Left ventricle myocardium inferior (tissue), 1 donor: Measurements from ENCODE around the gene QSOX1. TPM values are rescaled to one million over a fixed set of nuclear protein-coding genes. Genes with fewer than 3 reads are reported as not detected.
"Not testable (repeated sequence)": the region's sequence is repeated elsewhere in the genome, so short reads cannot be mapped to it uniquely, and the experiment has no call there.

Source experiments
- DNase-seq: peaks from one replicate; pipeline ENCODE4 v3.0.0-alpha.2; 2020
- H3K27ac ChIP-seq: fragments of 200-600 bp; replicated peaks from 2 replicates; pipeline ENCODE4 v1.8.0; 2021
- H3K27me3 ChIP-seq: fragments of 200-600 bp; 2 replicates; pipeline ENCODE4 v1.8.0; 2021; ENCODE audit warnings: low read depth
- H3K36me3 ChIP-seq: fragments of 200-600 bp; 2 replicates; pipeline ENCODE4 v1.8.0; 2021
- H3K4me1 ChIP-seq: fragments of 200-600 bp; 2 replicates; pipeline ENCODE4 v1.8.0; 2021
- H3K4me3 ChIP-seq: fragments of 200-600 bp; 2 replicates; pipeline ENCODE4 v1.8.0; 2021; ENCODE audit warnings: mild to moderate bottlenecking, moderate library complexity
- H3K9me3 ChIP-seq: fragments of 200-600 bp; replicated peaks from 2 replicates; pipeline ENCODE4 v1.8.0; 2021
- intact Hi-C: fragments of 100-400 bp; cut with micrococcal nuclease; formaldehyde crosslinking; loops from one replicate; pipeline ENCODE4 v1.11.0; 2022
- total RNA-seq: library from RNA; stranded (reverse); fragmentation: NEBNext Ultra II Directional; extraction: Animal tissue kit (Norgen Biotek cat#: 25700); gene quantifications from one replicate; pipeline ENCODE4 v1.2.1, GENCODE V29; 2021
- TF ChIP-seq, protein P1 (sequence below): fragments of 200-600 bp; IDR thresholded peaks from 2 replicates; pipeline ENCODE4 v1.8.0; 2021; ENCODE audit warnings: antibody characterized with exemption, mild to moderate bottlenecking, borderline replicate concordance
- donor health status: DM: no; HTN: yes; CAD: no; lungs with severe emphysema.

QSOX1 gene
- total RNA-seq, 1 donor from 2014 or later = 102 TPM

DNA sequence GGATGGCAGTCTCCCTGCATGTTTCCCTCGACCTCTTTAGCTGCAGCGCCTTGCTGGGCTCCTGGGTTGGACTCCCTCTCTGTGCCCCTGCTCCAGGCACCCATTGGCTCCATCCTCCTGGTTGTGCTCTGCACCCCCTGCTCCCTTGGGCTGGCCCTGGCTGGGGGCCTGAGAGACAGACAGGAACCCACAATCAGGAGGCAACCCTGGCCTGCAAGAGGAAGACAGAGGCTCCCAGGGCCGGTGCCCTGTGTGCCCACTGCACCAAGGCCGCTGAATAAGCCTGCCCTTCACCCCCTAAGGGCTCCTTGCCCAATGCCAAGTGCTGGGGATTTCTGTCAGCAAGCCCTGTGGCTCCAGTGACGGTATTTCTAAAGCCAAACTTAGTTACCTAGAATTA is 43.9 kb downstream of the QSOX1 start:
- Histone ChIP-seq H3K27ac (no peak overlapping the region), H3K27me3 (no peaks in the 10 kb centered on the region), H3K9me3 (no peaks in the 10 kb centered on the region), H3K36me3 (peaks cover 48% of the 10 kb centered on the region), H3K4me1 (no peaks in the 10 kb centered on the region), H3K4me3 (no peak overlapping the region)
- no peak for DNase-seq
- TF ChIP-seq, protein P1, sequence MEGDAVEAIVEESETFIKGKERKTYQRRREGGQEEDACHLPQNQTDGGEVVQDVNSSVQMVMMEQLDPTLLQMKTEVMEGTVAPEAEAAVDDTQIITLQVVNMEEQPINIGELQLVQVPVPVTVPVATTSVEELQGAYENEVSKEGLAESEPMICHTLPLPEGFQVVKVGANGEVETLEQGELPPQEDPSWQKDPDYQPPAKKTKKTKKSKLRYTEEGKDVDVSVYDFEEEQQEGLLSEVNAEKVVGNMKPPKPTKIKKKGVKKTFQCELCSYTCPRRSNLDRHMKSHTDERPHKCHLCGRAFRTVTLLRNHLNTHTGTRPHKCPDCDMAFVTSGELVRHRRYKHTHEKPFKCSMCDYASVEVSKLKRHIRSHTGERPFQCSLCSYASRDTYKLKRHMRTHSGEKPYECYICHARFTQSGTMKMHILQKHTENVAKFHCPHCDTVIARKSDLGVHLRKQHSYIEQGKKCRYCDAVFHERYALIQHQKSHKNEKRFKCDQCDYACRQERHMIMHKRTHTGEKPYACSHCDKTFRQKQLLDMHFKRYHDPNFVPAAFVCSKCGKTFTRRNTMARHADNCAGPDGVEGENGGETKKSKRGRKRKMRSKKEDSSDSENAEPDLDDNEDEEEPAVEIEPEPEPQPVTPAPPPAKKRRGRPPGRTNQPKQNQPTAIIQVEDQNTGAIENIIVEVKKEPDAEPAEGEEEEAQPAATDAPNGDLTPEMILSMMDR = no peak
- intact Hi-C loops = no loop called here

DNA sequence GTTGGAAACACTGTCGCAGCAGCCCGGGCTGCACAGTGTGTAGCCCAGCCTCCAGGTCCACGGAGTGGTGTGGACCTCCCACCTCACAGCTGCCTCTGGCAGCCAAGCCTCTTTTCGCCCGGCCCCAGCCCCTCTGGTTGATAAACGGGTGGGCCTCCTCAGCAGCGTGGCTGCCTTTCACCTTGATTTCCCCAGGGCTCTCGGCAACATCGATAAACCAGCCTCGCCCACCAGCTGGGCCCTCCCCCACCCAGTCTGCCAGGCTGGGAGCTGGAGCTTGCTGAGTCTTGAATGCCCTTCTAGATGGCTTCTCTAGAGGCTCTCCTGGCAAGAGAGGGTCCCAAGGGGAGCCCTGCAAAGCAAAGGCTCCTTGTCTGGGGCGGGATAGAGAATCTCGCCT is 44.3 kb downstream of the QSOX1 start:
- intact Hi-C loops = no loop called here
- H3K9me3 ChIP-seq = no peaks in the 10 kb centered on the region
- H3K27me3 ChIP-seq = no peaks in the 10 kb centered on the region
- no peaks in the 10 kb centered on the region for H3K4me1 ChIP-seq
- no peak overlapping the region for H3K27ac ChIP-seq
- TF ChIP-seq, protein P1 = no peak
- H3K4me3 ChIP-seq = no peak overlapping the region
- peaks cover 44% of the 10 kb centered on the region for H3K36me3 ChIP-seq
- no peak for DNase-seq

DNA sequence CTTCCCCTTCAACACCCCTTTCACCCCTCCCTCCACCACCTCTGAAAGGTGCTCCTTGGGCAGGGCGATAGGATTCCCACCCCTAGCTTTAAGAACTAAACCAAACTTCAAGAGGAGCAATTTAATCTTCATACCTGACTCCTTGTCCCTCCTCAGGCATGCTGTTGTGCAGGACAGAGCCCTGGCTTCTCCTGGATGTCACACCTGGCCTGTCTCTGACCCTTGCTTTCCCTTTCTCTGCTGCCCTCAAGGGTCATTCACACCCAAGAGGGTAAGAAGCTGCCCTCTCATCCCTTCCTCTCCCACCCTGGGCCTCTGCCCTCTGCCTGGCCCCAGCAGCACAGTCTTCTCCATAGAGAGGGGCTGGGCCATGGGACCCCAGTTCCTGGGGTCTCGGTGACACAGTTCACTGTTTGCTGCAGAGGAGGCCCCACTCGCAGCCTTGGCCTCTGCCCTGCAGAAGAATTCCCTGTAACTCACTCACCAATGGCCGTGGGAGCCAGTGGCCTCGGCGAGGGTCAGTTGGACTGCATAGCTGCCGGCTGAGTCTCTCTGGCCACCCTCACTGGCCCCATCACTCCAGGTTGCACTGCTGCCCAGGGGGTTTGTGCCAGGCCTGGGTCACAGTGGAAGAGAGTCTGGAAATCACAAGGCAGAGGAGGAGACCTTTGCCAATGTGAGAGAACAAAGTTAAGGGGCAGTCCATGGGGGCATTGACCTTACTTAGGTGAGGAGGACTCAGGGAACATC is 47.0 kb downstream of the QSOX1 start:
- intact Hi-C loops = no loop called here
- Histone ChIP-seq H3K4me1 (no peaks in the 10 kb centered on the region), H3K9me3 (no peaks in the 10 kb centered on the region), H3K27ac (no peak overlapping the region), H3K36me3 (peaks cover 18% of the 10 kb centered on the region), H3K27me3 (no peaks in the 10 kb centered on the region), H3K4me3 (no peak overlapping the region)
- no peak for DNase-seq
- TF ChIP-seq, protein P1 = no peak

DNA sequence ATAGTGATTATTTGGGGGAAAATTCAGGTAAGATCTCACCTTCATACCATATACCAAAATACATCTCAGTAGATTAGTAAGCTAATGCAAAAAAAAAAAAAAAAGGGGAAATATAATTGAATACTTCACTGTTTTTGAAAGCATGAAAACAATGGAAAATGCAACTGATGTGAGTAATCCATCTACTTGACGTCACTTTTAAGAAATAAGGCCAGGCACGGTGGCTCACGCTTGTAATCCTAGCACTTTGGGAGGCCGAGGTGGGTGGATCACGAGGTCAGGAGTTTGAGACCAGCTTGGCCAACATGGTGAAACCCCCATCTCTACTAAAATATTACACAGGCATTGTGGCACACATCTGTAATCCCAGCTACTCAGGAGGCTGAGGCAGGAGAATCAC is 47.9 kb downstream of the QSOX1 start:
- H3K27me3 ChIP-seq, intact Hi-C loops, H3K36me3 ChIP-seq, DNase-seq, H3K4me3 ChIP-seq, H3K9me3 ChIP-seq, H3K27ac ChIP-seq, H3K4me1 ChIP-seq: not testable (repeated sequence)

DNA sequence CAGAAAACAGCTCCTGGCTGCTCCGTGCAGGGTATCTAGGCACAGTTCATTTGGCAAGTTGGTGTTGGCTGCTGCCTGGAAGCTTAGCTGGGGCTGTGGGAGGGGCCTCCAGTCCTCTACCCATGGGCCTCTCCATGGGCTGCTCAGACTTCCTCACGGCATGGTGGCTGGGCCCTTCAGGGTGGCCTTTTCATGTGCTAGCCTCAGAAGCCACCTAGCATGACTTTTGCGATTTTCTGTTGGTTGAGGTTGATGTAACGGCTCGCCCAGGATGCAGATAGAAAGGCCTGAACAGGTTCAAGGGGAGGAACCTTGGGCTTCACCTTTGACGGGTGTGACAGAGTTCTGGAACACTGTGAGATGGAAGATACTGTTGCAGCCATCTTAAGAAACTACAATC is 49.6 kb downstream of the QSOX1 start:
- TF ChIP-seq, protein P1 = no peak
- no peaks in the 10 kb centered on the region for H3K4me1 ChIP-seq
- no peaks in the 10 kb centered on the region for H3K9me3 ChIP-seq
- H3K36me3 ChIP-seq = no peaks in the 10 kb centered on the region
- H3K27ac ChIP-seq = no peak overlapping the region
- no peaks in the 10 kb centered on the region for H3K27me3 ChIP-seq
- no peak overlapping the region for H3K4me3 ChIP-seq
- intact Hi-C loops = no loop called here
- DNase-seq = no peak

DNA sequence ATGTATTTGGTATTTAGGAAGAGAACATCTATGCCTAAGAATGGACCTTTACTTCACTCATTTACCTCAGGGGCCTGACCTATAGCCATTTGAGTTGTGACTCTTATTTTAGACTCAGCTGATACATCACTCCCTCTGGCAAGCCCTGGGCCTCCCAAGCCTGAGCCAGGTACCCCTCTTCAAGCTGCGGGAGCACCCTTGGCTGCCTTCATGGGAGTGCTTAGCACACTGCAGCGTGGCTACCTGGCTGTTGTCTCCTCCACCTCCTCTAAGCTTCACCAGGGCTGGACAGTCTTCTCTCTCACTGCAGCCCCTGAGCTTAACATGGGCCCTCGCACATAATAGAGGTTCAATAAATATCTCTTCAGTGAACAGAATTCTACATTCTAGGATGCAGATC is 51.9 kb downstream of the QSOX1 start:
- H3K27me3 ChIP-seq = peaks cover 19% of the 10 kb centered on the region
- DNase-seq = no peak
- no peak overlapping the region for H3K4me3 ChIP-seq
- H3K4me1 ChIP-seq = no peaks in the 10 kb centered on the region
- intact Hi-C loops = no loop called here
- H3K36me3 ChIP-seq = no peaks in the 10 kb centered on the region
- TF ChIP-seq, protein P1 = no peak
- H3K9me3 ChIP-seq = no peaks in the 10 kb centered on the region
- H3K27ac ChIP-seq = no peak overlapping the region
